Fibroblast of lung (primary cell): Measurements from ENCODE around the gene CLMP. TPM values are rescaled to one million over a fixed set of nuclear protein-coding genes. Genes with fewer than 3 reads are reported as not detected.

Source experiments
- DNase-seq, 2 donors: peaks; one replicate each; pipeline versions ENCODE4 v3.0.0 to v3.0.0-alpha.2; 2010; ENCODE audit warnings: low read depth in 2 of 2
- H2AFZ ChIP-seq: 2 replicates; pipeline ENCODE4 v1.5.1; 2012; ENCODE audit warnings: low read length, control low read depth, inconsistent platforms
- H3K27ac ChIP-seq: 2 replicates; pipeline ENCODE4 v1.5.1; 2011; ENCODE audit warnings: low read length, control low read depth; ENCODE audit not compliant: insufficient read depth
- H3K27me3 ChIP-seq: 2 replicates; pipeline ENCODE4 v1.5.1; 2011; ENCODE audit warnings: mild to moderate bottlenecking, low read length; ENCODE audit not compliant: control insufficient read depth, insufficient read depth
- H3K36me3 ChIP-seq: 2 replicates; pipeline ENCODE4 v1.5.1; 2011; ENCODE audit warnings: low read length; ENCODE audit not compliant: control insufficient read depth, insufficient read depth
- H3K4me1 ChIP-seq: 2 replicates; pipeline ENCODE4 v1.5.1; 2011; ENCODE audit warnings: low read length; ENCODE audit not compliant: control insufficient read depth, insufficient read depth; ENCODE audit errors: extremely low read depth
- H3K4me2 ChIP-seq: 2 replicates; pipeline ENCODE4 v1.5.1; 2011; ENCODE audit warnings: low read length, control low read depth; ENCODE audit not compliant: insufficient read depth; ENCODE audit errors: extremely low read depth
- H3K4me3 ChIP-seq, 4 experiments: fragments of 200-600 bp in 1 of 4; sonication (generic) in 1 of 4; replicated peaks in 1 of 4; 2 replicates each; pipeline ENCODE4 v1.5.1; 2011 to 2016; ENCODE audit warnings: low read length in 4 of 4, low read depth in 3 of 4, mild to moderate bottlenecking in 3 of 4, control low read depth in 2 of 4, inconsistent platforms in 1 of 4, mixed read lengths in 1 of 4; ENCODE audit not compliant: insufficient read depth in 1 of 4; ENCODE audit errors: control extremely low read depth in 1 of 4
- H3K79me2 ChIP-seq: 2 replicates; pipeline ENCODE4 v1.5.1; 2012; ENCODE audit warnings: mild to moderate bottlenecking, low read length, inconsistent platforms; ENCODE audit not compliant: control insufficient read depth, insufficient read depth
- H3K9ac ChIP-seq: 2 replicates; pipeline ENCODE4 v1.5.1; 2011; ENCODE audit warnings: mild to moderate bottlenecking, low read length, control low read depth; ENCODE audit not compliant: insufficient read depth
- H3K9me3 ChIP-seq: 2 replicates; pipeline ENCODE4 v1.5.1; 2012; ENCODE audit warnings: low read depth, low read length; ENCODE audit not compliant: control insufficient read depth, insufficient read depth
- H4K20me1 ChIP-seq: 2 replicates; pipeline ENCODE4 v1.5.1; 2011; ENCODE audit warnings: low read length; ENCODE audit not compliant: control insufficient read depth, insufficient read depth; ENCODE audit errors: extremely low read depth
- CTCF ChIP-seq, 2 donors: IDR thresholded peaks in 1 of 2; conservative IDR thresholded peaks in 1 of 2; 1 replicate in 1 of 2; 2 replicates in 1 of 2; pipeline ENCODE4 v1.5.1; 2011 to 2012; ENCODE audit warnings: low read length in 2 of 2, control low read depth in 1 of 2, inconsistent platforms in 1 of 2, low read depth in 1 of 2, mild to moderate bottlenecking in 1 of 2
- EZH2 ChIP-seq: IDR thresholded peaks from 2 replicates; pipeline ENCODE4 v1.5.1; 2012; ENCODE audit warnings: low read length, control low read depth, mild to moderate bottlenecking; ENCODE audit errors: missing control alignments
- polyA plus RNA-seq, 2 donors: library from polyadenylated mRNA; depleted of rRNA in 1 of 2; stranded (reverse) in 1 of 2; unstranded in 1 of 2; fragments of >200 nt; gene quantifications; 2 replicates each; pipeline ENCODE4 v1.2.1, GENCODE V29; 2011 to 2012; ENCODE audit warnings: missing spikeins in 1 of 2
- total RNA-seq: library from RNA; depleted of rRNA; stranded (reverse); fragments of >200 nt; gene quantifications from 2 replicates; pipeline ENCODE4 v1.2.1, GENCODE V29; 2014

Gene CLMP
- total and polyA plus RNA-seq, 2 donors (not counting 1 experiment from before 2014, with no cell fraction given) = 107 to 243 TPM

GRCh38 chr11:123216249-123216648 lies 21.2 kb upstream of the CLMP start:
- no peaks in the 10 kb centered on the region for H3K79me2 ChIP-seq
- H3K4me1 ChIP-seq = peaks cover 13% of the 10 kb centered on the region
- H3K4me2 ChIP-seq = no peak overlapping the region
- H3K9ac ChIP-seq = no peak overlapping the region
- TF ChIP-seq CTCF (conservative IDR thresholded peaks at IDR 0.05 in 1 of 2, IDR thresholded peaks at IDR 0.05 in 1 of 2; ENCODE audit: low read depth in 1 of 2, low read length in 2 of 2) (no peak), EZH2 (no peak)
- no peaks in the 10 kb centered on the region for H3K9me3 ChIP-seq
- H3K4me3 ChIP-seq = no peak overlapping the region
- H3K36me3 ChIP-seq = no peaks in the 10 kb centered on the region
- no peak overlapping the region for H2AFZ ChIP-seq
- H3K27me3 ChIP-seq = no peaks in the 10 kb centered on the region
- no peaks in the 10 kb centered on the region for H4K20me1 ChIP-seq
- DNase-seq = no peak
- no peak overlapping the region for H3K27ac ChIP-seq

GRCh38 chr11:123214940-123215339 lies 19.9 kb upstream of the CLMP start:
- no peak overlapping the region for H3K4me3 ChIP-seq
- no peak for DNase-seq
- no peaks in the 10 kb centered on the region for H3K79me2 ChIP-seq
- no peak overlapping the region for H3K27ac ChIP-seq
- H3K4me2 ChIP-seq = no peak overlapping the region
- no peak overlapping the region for H3K9ac ChIP-seq
- H3K4me1 ChIP-seq = peaks cover 13% of the 10 kb centered on the region
- TF ChIP-seq CTCF (conservative IDR thresholded peaks at IDR 0.05 in 1 of 2, IDR thresholded peaks at IDR 0.05 in 1 of 2; ENCODE audit: low read depth in 1 of 2, low read length in 2 of 2) (no peak), EZH2 (no peak)
- H3K27me3 ChIP-seq = no peaks in the 10 kb centered on the region
- H3K36me3 ChIP-seq = no peaks in the 10 kb centered on the region
- no peak overlapping the region for H2AFZ ChIP-seq
- H3K9me3 ChIP-seq = no peaks in the 10 kb centered on the region
- no peaks in the 10 kb centered on the region for H4K20me1 ChIP-seq

- H3K36me3 ChIP-seq = no peaks in the 10 kb centered on the region
- no peaks in the 10 kb centered on the region for H3K27me3 ChIP-seq
- no peak overlapping the region for H2AFZ ChIP-seq
- H3K79me2 ChIP-seq = no peaks in the 10 kb centered on the region
- no peaks in the 10 kb centered on the region for H4K20me1 ChIP-seq
- no peaks in the 10 kb centered on the region for H3K9me3 ChIP-seq
- no peak for DNase-seq
- no peak for TF ChIP-seq CTCF (conservative IDR thresholded peaks at IDR 0.05 in 1 of 2, IDR thresholded peaks at IDR 0.05 in 1 of 2; ENCODE audit: low read depth in 1 of 2, low read length in 2 of 2)
- TF ChIP-seq EZH2 = no peak
- peaks cover 13% of the 10 kb centered on the region for H3K4me1 ChIP-seq
- H3K4me3 ChIP-seq = no peak overlapping the region
- no peak overlapping the region for H3K4me2 ChIP-seq
- H3K9ac ChIP-seq = no peak overlapping the region
- no peak overlapping the region for H3K27ac ChIP-seq
These were observed 19.3 kb upstream of the CLMP start for GRCh38 chr11:123214396-123214795.
